Caco-2 (cell line): ENCODE results near the gene TAF3. TPM values are rescaled to one million over a fixed set of nuclear protein-coding genes. Genes with fewer than 3 reads are reported as not detected.

Source experiments
- BruUV-seq: library from RNA; stranded (reverse); fragments of 400-500 nt; replicated peaks from 2 replicates; lab custom pipeline; 2021; lab: Mats Ljungman, UMichigan
- CTCF ChIA-PET: fragments of 300-600 bp; sonication (Branson Sonifier 250); formaldehyde crosslinking; loops from one replicate; lab custom pipeline; 2022; ENCODE audit warnings: antibody characterized with exemption; lab: Charles Lee
- POLR2A ChIA-PET: fragments of 300-600 bp; sonication (Branson Sonifier 250); formaldehyde crosslinking; loops from one replicate; lab custom pipeline; 2022; ENCODE audit warnings: antibody characterized with exemption; lab: Charles Lee
- DNase-seq, 2 experiments: peaks; one replicate each; pipeline versions ENCODE4 v3.0.0 to v3.0.0-alpha.2; 2020 to 2022
- H3K27me3 ChIP-seq: replicated peaks from 2 replicates; pipeline ENCODE4 v1.6.0; 2011; ENCODE audit warnings: low read length; ENCODE audit not compliant: control insufficient read depth, insufficient read depth
- H3K36me3 ChIP-seq: 2 replicates; pipeline ENCODE4 v1.5.1; 2011; ENCODE audit warnings: low read length; ENCODE audit not compliant: control insufficient read depth, insufficient read depth
- H3K4me1 ChIP-seq: fragments of 250-450 bp; sonication (Bioruptor Pico); 2 replicates; pipeline ENCODE4 v1.5.1; 2020; ENCODE audit warnings: mild to moderate bottlenecking
- H3K4me3 ChIP-seq: 2 replicates; pipeline ENCODE4 v1.5.1; 2011; ENCODE audit warnings: low read depth, mild to moderate bottlenecking, control low read depth, low read length
- H3K9me3 ChIP-seq: fragments of 250-450 bp; sonication (Bioruptor Pico); 2 replicates; pipeline ENCODE4 v1.5.1; 2020; ENCODE audit warnings: mild to moderate bottlenecking, moderate library complexity
- H3K27ac Mint-ChIP-seq: one replicate; pipeline ENCODE4 v1.8.0; 2022; ENCODE audit warnings: mixed read lengths; ENCODE audit not compliant: unreplicated experiment
- H3K27me3 Mint-ChIP-seq: one replicate; pipeline ENCODE4 v1.8.0; 2022; ENCODE audit warnings: mixed read lengths; ENCODE audit not compliant: insufficient read depth, unreplicated experiment
- H3K36me3 Mint-ChIP-seq: one replicate; pipeline ENCODE4 v1.8.0; 2022; ENCODE audit warnings: mild to moderate bottlenecking, mixed read lengths; ENCODE audit not compliant: insufficient read depth, unreplicated experiment
- H3K4me1 Mint-ChIP-seq: one replicate; pipeline ENCODE4 v1.8.0; 2022; ENCODE audit warnings: low read depth, mixed read lengths; ENCODE audit not compliant: unreplicated experiment
- H3K4me3 Mint-ChIP-seq: one replicate; pipeline ENCODE4 v1.8.0; 2022; ENCODE audit warnings: mild to moderate bottlenecking, moderate library complexity, mixed read lengths; ENCODE audit not compliant: unreplicated experiment
- H3K9me3 Mint-ChIP-seq: one replicate; pipeline ENCODE4 v1.8.0; 2022; ENCODE audit warnings: mixed read lengths; ENCODE audit not compliant: unreplicated experiment
- CTCF ChIP-seq, 2 experiments: fragments of 200-600 bp in 1 of 2; IDR thresholded peaks; 1 replicate in 1 of 2; 2 replicates in 1 of 2; pipeline versions ENCODE4 v1.5.1 to v1.8.0; 2011 to 2022; ENCODE audit warnings: antibody characterized with exemption in 1 of 2, control low read depth in 1 of 2, inconsistent platforms in 1 of 2, low read depth in 1 of 2, low read length in 1 of 2, mild to moderate bottlenecking in 1 of 2, moderate library complexity in 1 of 2; ENCODE audit not compliant: insufficient read depth in 1 of 2, severe bottlenecking in 1 of 2, unreplicated experiment in 1 of 2
- intact Hi-C: fragments of 100-400 bp; cut with micrococcal nuclease; formaldehyde crosslinking; loops from one replicate; pipeline ENCODE4 v1.10.0; 2022; ENCODE audit not compliant: unreplicated experiment
- total RNA-seq: library from RNA; stranded (reverse); gene quantifications from 2 replicates; pipeline ENCODE4 v1.2.3, GENCODE V29; 2022

Gene TAF3
- total RNA-seq, 1 experiment from 2014 or later = 30.6 TPM

- H3K27ac Mint-ChIP-seq = no peak overlapping the region
- intact Hi-C loops = no loop called here
- TF ChIP-seq CTCF (IDR thresholded peaks at IDR 0.05; ENCODE audit: insufficient read depth in 1 of 2, low read depth in 1 of 2, low read length in 1 of 2, severe bottlenecking in 1 of 2, unreplicated experiment in 1 of 2) = no peak
- Histone ChIP-seq H3K4me3 (no peak overlapping the region), H3K9me3 (no peaks in the 10 kb centered on the region; the same call in 1 of the 2 replicates), H3K27me3 (no peaks in the 10 kb centered on the region), H3K36me3 (no peaks in the 10 kb centered on the region), H3K4me1 (peaks cover 29% of the 10 kb centered on the region)
- no peaks in the 10 kb centered on the region for H3K27me3 Mint-ChIP-seq
- H3K9me3 Mint-ChIP-seq = no peaks in the 10 kb centered on the region
- CTCF ChIA-PET = no interaction called here
- H3K4me3 Mint-ChIP-seq = no peak overlapping the region
- no peaks in the 10 kb centered on the region for H3K36me3 Mint-ChIP-seq
- POLR2A ChIA-PET = interaction anchor here (0.6 kb wide), 1 partner anchor 223 kb away, joined by 6 read pairs; the partner anchor contains the start of gene TAF3
- peaks cover 24% of the 10 kb centered on the region for H3K4me1 Mint-ChIP-seq
- BruUV-seq = no TSS peak
- no peak for DNase-seq
Measured at GRCh38 chr10:8040651-8041050, 222.3 kb downstream of the TAF3 start.

- H3K4me3 ChIP-seq = no peak overlapping the region
- peaks cover 29% of the 10 kb centered on the region for H3K4me1 Mint-ChIP-seq
- no peak overlapping the region for H3K4me3 Mint-ChIP-seq
- no peaks in the 10 kb centered on the region for H3K36me3 ChIP-seq
- no peaks in the 10 kb centered on the region for H3K27me3 Mint-ChIP-seq
- no peak overlapping the region for H3K27ac Mint-ChIP-seq
- no peak for TF ChIP-seq CTCF (IDR thresholded peaks at IDR 0.05; ENCODE audit: insufficient read depth in 1 of 2, low read depth in 1 of 2, low read length in 1 of 2, severe bottlenecking in 1 of 2, unreplicated experiment in 1 of 2)
- intact Hi-C loops = no loop called here
- H3K36me3 Mint-ChIP-seq = no peaks in the 10 kb centered on the region
- no peaks in the 10 kb centered on the region for H3K9me3 ChIP-seq
- no peak for DNase-seq
- H3K27me3 ChIP-seq = no peaks in the 10 kb centered on the region
- no peaks in the 10 kb centered on the region for H3K9me3 Mint-ChIP-seq
- ChIA-PET CTCF (no interaction called here), POLR2A (no interaction called here)
- BruUV-seq = no TSS peak
- H3K4me1 ChIP-seq = peaks cover 36% of the 10 kb centered on the region
Measured at GRCh38 chr10:8041284-8041991, 223.1 kb downstream of the TAF3 start.

GRCh38 chr10:8041992-8042720 is 223.9 kb downstream of the TAF3 start:
- Histone ChIP-seq H3K36me3 (no peaks in the 10 kb centered on the region), H3K27me3 (no peaks in the 10 kb centered on the region), H3K4me3 (no peak overlapping the region), H3K9me3 (no peaks in the 10 kb centered on the region), H3K4me1 (peaks cover 29% of the 10 kb centered on the region)
- BruUV-seq = no TSS peak
- no peak overlapping the region for H3K4me3 Mint-ChIP-seq
- H3K27ac Mint-ChIP-seq = no peak overlapping the region
- intact Hi-C loops = no loop called here
- no peaks in the 10 kb centered on the region for H3K36me3 Mint-ChIP-seq
- H3K27me3 Mint-ChIP-seq = no peaks in the 10 kb centered on the region
- ChIA-PET CTCF (no interaction called here), POLR2A (no interaction called here)
- DNase-seq = no peak
- TF ChIP-seq CTCF (IDR thresholded peaks at IDR 0.05; ENCODE audit: insufficient read depth in 1 of 2, low read depth in 1 of 2, low read length in 1 of 2, severe bottlenecking in 1 of 2, unreplicated experiment in 1 of 2) = no peak
- H3K9me3 Mint-ChIP-seq = no peaks in the 10 kb centered on the region
- H3K4me1 Mint-ChIP-seq = peaks cover 34% of the 10 kb centered on the region
